DND-41 (cell line): ENCODE results near the gene MSRB3.

Source experiments
- ATAC-seq: fragments of 200-7000 bp; cut with Tn5 transposase; 3 replicates; pipeline ENCODE4 v1.9.1; 2021; ENCODE audit warnings: low read depth; ENCODE audit not compliant: insufficient read depth
- DNase-seq: peaks from one replicate; pipeline ENCODE4 v3.0.0-alpha.2; 2020
- H2AFZ ChIP-seq: 2 replicates; pipeline ENCODE4 v1.6.0; 2012; ENCODE audit warnings: low read depth, low read length
- H3K27ac ChIP-seq: 2 replicates; pipeline ENCODE4 v1.5.1; 2012; ENCODE audit warnings: low read length, inconsistent platforms
- H3K27me3 ChIP-seq: fragments of 200-600 bp; sonication (generic); 2 replicates; pipeline ENCODE4 v1.6.0; 2012; ENCODE audit warnings: low read length, mild to moderate bottlenecking, inconsistent platforms; ENCODE audit not compliant: insufficient read depth, poor library complexity
- H3K36me3 ChIP-seq: 2 replicates; pipeline ENCODE4 v1.5.1; 2012; ENCODE audit warnings: low read length, inconsistent platforms; ENCODE audit not compliant: insufficient read depth
- H3K4me1 ChIP-seq: 2 replicates; pipeline ENCODE4 v1.5.1; 2012; ENCODE audit warnings: mild to moderate bottlenecking, low read length; ENCODE audit not compliant: insufficient read depth
- H3K4me2 ChIP-seq: 2 replicates; pipeline ENCODE4 v1.6.0; 2012; ENCODE audit warnings: mild to moderate bottlenecking, moderate library complexity, low read length, inconsistent platforms; ENCODE audit not compliant: insufficient read depth
- H3K4me3 ChIP-seq, 2 experiments: fragments of 200-600 bp in 1 of 2; shearing (Covaris generic) in 1 of 2; 2 replicates each; pipeline ENCODE4 v1.5.1; 2012 to 2016; ENCODE audit warnings: inconsistent platforms in 2 of 2, low read length in 2 of 2, mild to moderate bottlenecking in 2 of 2, low read depth in 1 of 2, moderate library complexity in 1 of 2
- H3K79me2 ChIP-seq: 2 replicates; pipeline ENCODE4 v1.6.0; 2012; ENCODE audit warnings: low read length, inconsistent platforms; ENCODE audit not compliant: insufficient read depth
- H3K9ac ChIP-seq: 2 replicates; pipeline ENCODE4 v1.6.0; 2012; ENCODE audit warnings: low read depth, mild to moderate bottlenecking, inconsistent platforms, low read length, moderate library complexity
- H3K9me3 ChIP-seq: 2 replicates; pipeline ENCODE4 v1.5.1; 2012; ENCODE audit warnings: low read length, moderate library complexity, mild to moderate bottlenecking, inconsistent platforms; ENCODE audit not compliant: insufficient read depth, severe bottlenecking
- H4K20me1 ChIP-seq: 2 replicates; pipeline ENCODE4 v1.6.0; 2012; ENCODE audit warnings: low read length; ENCODE audit not compliant: insufficient read depth
- CTCF ChIP-seq: IDR thresholded peaks from 2 replicates; pipeline ENCODE4 v1.5.1; 2012; ENCODE audit warnings: borderline replicate concordance, low read length, moderate library complexity, mild to moderate bottlenecking; ENCODE audit not compliant: poor library complexity, severe bottlenecking; ENCODE audit errors: extremely low read depth
- EZH2 ChIP-seq: IDR thresholded peaks from 3 replicates; pipeline ENCODE4 v1.6.1; 2012; ENCODE audit warnings: borderline replicate concordance, low read depth, mild to moderate bottlenecking, moderate library complexity, low read length, inconsistent platforms; ENCODE audit not compliant: severe bottlenecking

The MSRB3 gene

GRCh38 chr12:65490250-65490649 is 211.8 kb downstream of the MSRB3 start:
- H3K79me2 ChIP-seq = no peaks in the 10 kb centered on the region
- H3K4me1 ChIP-seq = peaks cover 12% of the 10 kb centered on the region; the same call in 1 of the 2 replicates
- no peaks in the 10 kb centered on the region for H3K9me3 ChIP-seq
- no peak overlapping the region for H3K4me2 ChIP-seq
- no peaks in the 10 kb centered on the region for H3K27me3 ChIP-seq
- no peak for TF ChIP-seq EZH2
- TF ChIP-seq CTCF = no peak
- no peak overlapping the region for H3K27ac ChIP-seq
- no peak overlapping the region for H3K9ac ChIP-seq
- DNase-seq (no peak), ATAC-seq (no peak)
- H3K4me3 ChIP-seq = no peak overlapping the region
- no peaks in the 10 kb centered on the region for H3K36me3 ChIP-seq
- H4K20me1 ChIP-seq = no peaks in the 10 kb centered on the region; the same call in 1 of the 2 replicates
- H2AFZ ChIP-seq = no peak overlapping the region

- no peak for DNase-seq
- no peaks in the 10 kb centered on the region for H3K79me2 ChIP-seq
- no peaks in the 10 kb centered on the region; the same call in 1 of the 2 replicates for H4K20me1 ChIP-seq
- no peaks in the 10 kb centered on the region for H3K36me3 ChIP-seq
- H3K27me3 ChIP-seq = no peaks in the 10 kb centered on the region
- peaks cover 12% of the 10 kb centered on the region; the same call in 1 of the 2 replicates for H3K4me1 ChIP-seq
- no peak overlapping the region for H2AFZ ChIP-seq
- TF ChIP-seq EZH2 = no peak
- no peak for TF ChIP-seq CTCF
- peak overlapping the region; percentile 15; the same call in 1 of the 2 replicates for H3K4me2 ChIP-seq
- H3K27ac ChIP-seq = no peak overlapping the region
- no peak overlapping the region for H3K4me3 ChIP-seq
- no peak overlapping the region for H3K9ac ChIP-seq
- peak; percentile 58; the same call in 1 of the 3 replicates for ATAC-seq
- no peaks in the 10 kb centered on the region for H3K9me3 ChIP-seq
Measured at GRCh38 chr12:65492998-65493912, 214.8 kb downstream of the MSRB3 start.

GRCh38 chr12:65493913-65494245 is 215.4 kb downstream of the MSRB3 start:
- no peak overlapping the region for H2AFZ ChIP-seq
- no peaks in the 10 kb centered on the region for H3K9me3 ChIP-seq
- no peak for DNase-seq

More at GRCh38 chr12:65493913-65494245, 215.4 kb downstream of the MSRB3 start:
- Histone ChIP-seq H3K9ac (no peak overlapping the region), H3K4me3 (no peak overlapping the region), H3K27ac (no peak overlapping the region), H3K79me2 (no peaks in the 10 kb centered on the region), H3K36me3 (no peaks in the 10 kb centered on the region), H3K27me3 (peaks cover under 1% of the 10 kb centered on the region), H3K4me2 (no peak overlapping the region), H4K20me1 (no peaks in the 10 kb centered on the region; the same call in 1 of the 2 replicates), H3K4me1 (peaks cover 12% of the 10 kb centered on the region; the same call in 1 of the 2 replicates)
- no peak for ATAC-seq
- TF ChIP-seq CTCF (no peak), EZH2 (no peak)
